Measurements from ENCODE around the gene ARFIP1. TPM values are rescaled to one million over a fixed set of nuclear protein-coding genes. Genes with fewer than 3 reads are reported as not detected.

ARFIP1 gene
- total RNA-seq, 1 donor: 3.5 TPM

DNA sequence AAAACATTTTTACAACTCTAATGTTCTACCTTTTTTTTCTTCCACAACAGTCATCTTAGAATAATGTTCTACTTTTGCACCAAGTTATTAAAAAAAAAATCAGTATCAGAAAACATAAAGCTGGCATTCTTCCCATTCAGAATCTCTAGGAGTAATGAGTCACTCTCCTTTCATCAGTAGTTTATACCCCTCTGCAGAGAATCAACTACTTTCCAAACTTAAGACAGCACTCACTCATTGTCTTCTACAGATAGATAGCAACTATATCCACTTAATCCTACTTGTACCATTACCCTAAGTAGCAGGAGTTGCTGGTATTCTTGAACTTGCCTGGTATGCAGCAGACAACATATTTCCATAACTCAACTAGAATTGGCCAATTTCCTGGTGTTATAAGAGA is 3.4 kb upstream of the ARFIP1 start:
- Histone ChIP-seq H3K27me3 (ENCODE audit: insufficient read depth, low read length) (no peaks in the 10 kb centered on the region), H3K4me3 (ENCODE audit: low read length) (no peak overlapping the region), H3K9me3 (ENCODE audit: low read depth, low read length) (no peaks in the 10 kb centered on the region), H3K4me1 (ENCODE audit: insufficient read depth, low read length) (peaks cover 23% of the 10 kb centered on the region)

DNA sequence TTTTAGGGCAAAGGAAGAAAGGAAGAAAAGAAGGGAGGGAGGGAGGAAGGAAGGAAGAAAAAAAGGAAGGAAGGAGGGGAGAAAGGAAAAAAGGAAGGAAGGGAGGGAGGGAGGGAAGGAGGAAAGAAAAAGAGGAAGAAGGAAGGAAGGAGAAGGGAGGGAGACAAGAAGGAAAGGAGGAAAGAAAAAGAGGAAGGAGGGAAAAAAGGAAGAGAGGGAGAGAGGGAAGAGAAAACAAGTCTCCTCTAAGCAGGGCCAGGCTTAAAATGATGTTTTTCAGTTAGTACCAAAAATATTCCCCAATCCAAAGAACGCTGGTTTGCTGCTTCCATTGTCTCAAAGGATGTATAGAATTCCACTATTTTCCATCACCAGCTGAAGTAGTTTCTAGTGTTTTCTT is 2.3 kb upstream of the ARFIP1 start:
- H3K4me3 ChIP-seq (ENCODE audit: low read length): no peak overlapping the region
- H3K27me3 ChIP-seq (ENCODE audit: insufficient read depth, low read length): no peaks in the 10 kb centered on the region
- H3K4me1 ChIP-seq (ENCODE audit: insufficient read depth, low read length): peaks cover 34% of the 10 kb centered on the region
- H3K9me3 ChIP-seq (ENCODE audit: low read depth, low read length): no peaks in the 10 kb centered on the region

DNA sequence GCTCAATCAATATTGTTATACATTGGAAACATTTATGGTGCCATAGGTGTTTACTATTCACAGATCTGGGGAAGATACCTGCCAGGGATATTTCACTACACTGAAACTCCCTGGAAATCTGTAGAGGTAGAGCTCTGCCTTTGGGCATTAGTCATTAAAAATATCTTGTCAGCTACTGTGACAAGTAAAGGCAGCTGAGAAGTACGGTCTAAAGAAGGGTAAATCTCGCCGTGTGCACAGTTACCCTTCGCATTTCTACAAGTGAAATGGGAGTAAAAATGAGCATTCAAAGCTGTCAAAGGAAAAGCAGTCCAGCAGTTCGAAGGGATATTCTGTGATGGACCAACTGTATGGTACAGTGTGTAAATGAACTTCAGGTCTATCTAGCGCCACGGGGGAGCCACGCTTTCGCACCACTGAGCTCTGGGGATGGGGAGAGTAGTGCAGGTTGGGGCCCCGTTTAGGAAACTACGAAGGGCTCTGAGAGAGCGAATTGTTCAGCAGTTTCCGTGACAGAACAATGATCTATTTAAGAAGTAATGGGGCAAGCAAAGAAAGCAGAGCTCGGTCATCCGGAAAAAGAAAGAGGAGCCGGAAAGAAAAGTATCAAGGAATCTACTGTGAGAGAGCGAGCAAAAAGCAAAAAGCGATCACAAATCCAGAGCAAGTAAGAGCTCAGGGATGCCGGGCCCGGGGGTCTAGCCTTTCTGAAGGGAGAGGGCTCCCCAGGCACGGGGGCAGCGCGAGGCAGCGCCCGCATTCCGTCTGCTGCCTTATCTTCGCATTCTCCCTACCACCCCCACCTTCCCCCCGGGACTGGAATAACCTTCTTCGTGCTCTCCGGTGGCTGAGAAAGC is 870 bp upstream of the ARFIP1 start:
- H3K4me1 ChIP-seq (ENCODE audit: insufficient read depth, low read length): peaks cover 34% of the 10 kb centered on the region
- peak overlapping the region; percentile 84 for H3K4me3 ChIP-seq (ENCODE audit: low read length)

DNA sequence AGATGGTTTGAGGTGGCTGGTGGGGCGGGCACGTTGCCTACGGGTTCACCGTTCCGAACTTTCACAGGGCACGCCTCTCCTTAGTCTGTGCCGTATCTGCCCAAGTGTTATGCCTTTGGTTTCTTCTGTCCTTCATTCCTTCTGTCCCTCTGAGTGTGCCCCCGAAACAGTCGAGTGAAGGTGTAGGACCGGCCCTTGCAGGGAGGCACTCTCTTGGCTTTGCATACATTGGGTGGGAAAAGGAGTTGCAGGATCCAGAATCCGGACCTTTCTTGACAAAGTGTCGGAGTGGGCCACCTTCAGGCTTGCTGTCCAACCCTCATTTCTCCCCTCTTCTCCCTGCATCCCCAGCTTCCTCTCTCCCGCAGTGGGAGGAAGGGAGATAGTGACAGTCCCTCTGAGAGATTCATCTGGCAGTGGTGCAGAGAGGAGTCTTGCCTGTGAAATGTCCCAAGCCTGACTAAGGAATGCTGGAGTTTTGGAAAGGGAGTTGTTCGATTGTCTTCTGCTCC is 569 bp downstream of the ARFIP1 start:
- H3K9me3 ChIP-seq (ENCODE audit: low read depth, low read length): no peaks in the 10 kb centered on the region
- H3K27me3 ChIP-seq (ENCODE audit: insufficient read depth, low read length): no peaks in the 10 kb centered on the region
- peak overlapping the region; percentile 84 for H3K4me3 ChIP-seq (ENCODE audit: low read length)
- peaks cover 44% of the 10 kb centered on the region for H3K4me1 ChIP-seq (ENCODE audit: insufficient read depth, low read length)

More for the DNA sequence above, 870 bp upstream of the ARFIP1 start:
- Histone ChIP-seq H3K9me3 (ENCODE audit: low read depth, low read length) (no peaks in the 10 kb centered on the region), H3K27me3 (ENCODE audit: insufficient read depth, low read length) (no peaks in the 10 kb centered on the region)

DNA sequence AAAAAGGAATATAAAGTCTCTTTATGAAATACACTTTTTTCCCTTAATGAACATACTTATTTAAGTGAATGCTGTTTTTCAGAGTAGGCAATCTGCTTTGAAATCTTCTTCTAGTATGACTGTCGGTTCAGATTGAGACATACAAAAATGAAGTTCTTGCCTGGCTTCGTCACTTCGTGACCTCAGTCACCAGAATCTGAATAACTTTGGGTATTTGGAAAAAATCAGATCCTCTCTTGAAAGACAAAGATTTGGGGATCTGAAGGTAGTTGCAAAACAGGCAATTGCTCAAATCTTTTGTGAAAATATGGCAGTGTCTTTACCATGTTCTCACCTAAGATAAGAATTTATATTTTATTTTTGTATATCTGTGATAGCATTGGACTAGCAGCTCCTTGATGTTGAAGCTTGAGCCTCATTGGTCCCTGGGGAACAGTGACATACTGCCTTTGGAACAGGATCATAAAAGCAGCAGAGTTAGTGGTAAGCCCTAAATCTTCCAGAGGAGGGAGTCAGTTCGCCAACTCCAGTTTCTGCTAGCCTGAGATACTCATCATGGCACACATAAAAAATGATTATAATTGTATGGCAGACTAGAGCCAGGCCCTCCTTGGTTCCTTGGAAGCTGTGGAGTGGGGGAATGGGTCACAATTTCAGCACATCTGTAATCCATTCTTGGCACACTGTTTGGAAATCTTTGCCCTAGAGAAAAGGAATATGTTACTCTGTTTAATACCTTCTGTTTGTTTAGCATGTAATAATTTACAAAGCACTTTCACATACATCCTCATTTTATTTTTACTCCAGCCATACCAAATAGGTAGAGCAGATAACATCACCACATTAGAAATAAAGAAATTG is 5.0 kb downstream of the ARFIP1 start:
- no peaks in the 10 kb centered on the region for H3K9me3 ChIP-seq (ENCODE audit: low read depth, low read length)
- H3K27me3 ChIP-seq (ENCODE audit: insufficient read depth, low read length): no peaks in the 10 kb centered on the region
- H3K4me3 ChIP-seq (ENCODE audit: low read length): no peak overlapping the region
- H3K4me1 ChIP-seq (ENCODE audit: insufficient read depth, low read length): peaks cover 47% of the 10 kb centered on the region

DNA sequence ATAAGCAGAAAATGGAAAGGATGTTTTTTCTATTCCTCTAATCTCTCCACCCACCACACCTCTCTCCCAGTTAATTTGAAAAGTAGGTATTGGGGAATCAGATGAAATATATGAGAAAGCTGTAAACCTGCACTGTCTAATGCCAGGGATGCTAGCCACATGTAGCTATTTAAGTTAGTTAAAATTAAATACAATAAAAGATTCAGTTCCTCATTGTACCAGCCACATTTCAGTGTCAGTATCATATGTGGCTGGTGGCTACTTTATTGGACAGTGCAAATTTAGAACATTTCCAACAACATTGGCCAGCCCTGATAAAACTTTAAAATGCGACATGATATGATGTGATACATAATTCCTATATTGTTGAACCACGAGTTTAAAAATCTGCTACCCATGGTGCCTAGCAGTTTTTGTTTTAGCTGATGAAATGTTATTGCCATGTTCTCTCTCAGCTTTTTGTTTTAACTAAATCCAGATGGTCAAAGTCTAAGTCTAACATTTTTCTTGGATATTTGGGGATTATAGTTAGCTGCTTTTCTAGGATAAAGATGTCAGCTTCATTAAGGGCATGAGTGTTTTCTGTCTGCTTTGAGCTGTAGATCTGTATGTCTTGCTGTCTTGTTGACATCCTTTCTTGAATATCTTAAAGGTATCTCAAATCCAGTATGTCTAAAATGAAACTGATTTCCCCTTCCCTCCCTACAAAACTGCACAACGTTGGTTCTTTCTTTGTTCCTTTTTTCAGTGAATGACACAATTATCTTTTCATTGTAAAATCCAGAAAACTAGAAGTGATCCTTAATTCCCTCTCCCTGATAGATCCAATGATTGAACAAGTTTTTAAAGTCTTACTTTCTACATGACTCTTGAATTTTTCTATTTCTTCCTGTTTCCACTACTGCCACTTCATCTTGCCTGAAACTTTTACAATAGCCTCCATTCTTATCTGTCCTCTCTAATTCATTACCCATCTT is 6.2 kb downstream of the ARFIP1 start:
- H3K4me1 ChIP-seq (ENCODE audit: insufficient read depth, low read length): peaks cover 38% of the 10 kb centered on the region

DNA sequence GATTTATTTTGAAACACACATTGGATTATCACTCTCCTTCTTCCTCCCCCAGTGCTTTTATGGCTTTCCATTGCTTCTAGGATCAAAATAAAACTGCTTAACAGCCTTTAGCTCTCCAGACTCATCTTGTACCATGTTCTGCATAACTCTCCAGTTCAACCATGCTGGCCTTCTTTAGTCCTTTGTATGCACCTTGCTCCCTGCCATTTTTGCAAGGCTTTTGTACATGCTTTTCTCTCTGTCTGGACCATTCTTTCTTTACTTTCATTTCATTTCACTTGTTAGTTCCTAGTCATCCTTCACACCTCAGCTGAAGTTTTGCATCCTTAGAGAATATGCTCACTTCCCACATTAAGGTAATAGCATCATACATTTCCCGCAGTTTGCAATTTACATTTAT is 6.9 kb downstream of the ARFIP1 start:
- H3K9me3 ChIP-seq (ENCODE audit: low read depth, low read length): no peaks in the 10 kb centered on the region
- H3K4me3 ChIP-seq (ENCODE audit: low read length): no peak overlapping the region
- peaks cover 31% of the 10 kb centered on the region for H3K4me1 ChIP-seq (ENCODE audit: insufficient read depth, low read length)
- no peaks in the 10 kb centered on the region for H3K27me3 ChIP-seq (ENCODE audit: insufficient read depth, low read length)

More for the DNA sequence above, 6.2 kb downstream of the ARFIP1 start:
- Histone ChIP-seq H3K4me3 (ENCODE audit: low read length) (no peak overlapping the region), H3K9me3 (ENCODE audit: low read depth, low read length) (no peaks in the 10 kb centered on the region), H3K27me3 (ENCODE audit: insufficient read depth, low read length) (no peaks in the 10 kb centered on the region)

DNA sequence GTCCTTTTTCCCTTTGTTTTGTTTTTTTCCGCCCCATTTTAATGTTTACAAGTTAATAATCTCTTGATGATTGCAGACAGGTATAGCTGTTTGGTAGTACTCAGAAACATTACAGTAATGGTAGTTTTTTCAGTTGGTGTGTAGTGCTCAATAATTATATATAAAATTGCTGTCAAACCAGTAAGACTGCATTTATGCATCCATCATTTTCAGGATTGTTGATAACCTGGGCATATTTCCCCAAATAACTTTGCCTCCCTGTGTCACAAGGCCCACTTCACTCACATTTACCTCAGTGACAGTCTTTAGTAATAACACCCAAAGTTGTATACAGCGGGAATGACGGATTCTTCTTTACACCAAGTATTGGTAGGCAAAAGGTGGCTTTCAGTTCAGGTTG is 16.1 kb downstream of the ARFIP1 start:
- Histone ChIP-seq H3K4me1 (ENCODE audit: insufficient read depth, low read length) (no peaks in the 10 kb centered on the region), H3K4me3 (ENCODE audit: low read length) (no peak overlapping the region), H3K27me3 (ENCODE audit: insufficient read depth, low read length) (no peaks in the 10 kb centered on the region), H3K9me3 (ENCODE audit: low read depth, low read length) (no peaks in the 10 kb centered on the region)

DNA sequence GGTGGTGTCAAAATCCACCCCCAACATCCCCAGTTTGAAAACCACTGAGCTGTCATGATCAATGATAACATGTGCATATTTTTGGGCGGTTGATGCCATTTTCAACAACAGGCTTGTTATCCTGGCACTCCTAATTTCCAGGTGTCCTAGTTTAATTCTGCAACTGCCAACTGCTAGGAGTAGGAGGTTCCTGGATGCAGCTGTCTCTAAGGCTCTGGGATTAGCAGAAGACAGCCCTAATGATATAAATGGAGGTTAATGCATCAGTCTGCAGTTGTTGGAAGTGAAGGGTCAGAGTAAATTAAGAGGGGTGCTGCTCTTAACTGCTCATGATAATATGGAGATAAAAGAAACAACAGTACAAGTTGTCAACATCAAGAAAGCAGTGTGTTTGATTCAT is 23.8 kb downstream of the ARFIP1 start:
- H3K4me1 ChIP-seq (ENCODE audit: insufficient read depth, low read length): peaks cover 12% of the 10 kb centered on the region
- no peaks in the 10 kb centered on the region for H3K9me3 ChIP-seq (ENCODE audit: low read depth, low read length)
- no peaks in the 10 kb centered on the region for H3K27me3 ChIP-seq (ENCODE audit: insufficient read depth, low read length)
- no peak overlapping the region for H3K4me3 ChIP-seq (ENCODE audit: low read length)

DNA sequence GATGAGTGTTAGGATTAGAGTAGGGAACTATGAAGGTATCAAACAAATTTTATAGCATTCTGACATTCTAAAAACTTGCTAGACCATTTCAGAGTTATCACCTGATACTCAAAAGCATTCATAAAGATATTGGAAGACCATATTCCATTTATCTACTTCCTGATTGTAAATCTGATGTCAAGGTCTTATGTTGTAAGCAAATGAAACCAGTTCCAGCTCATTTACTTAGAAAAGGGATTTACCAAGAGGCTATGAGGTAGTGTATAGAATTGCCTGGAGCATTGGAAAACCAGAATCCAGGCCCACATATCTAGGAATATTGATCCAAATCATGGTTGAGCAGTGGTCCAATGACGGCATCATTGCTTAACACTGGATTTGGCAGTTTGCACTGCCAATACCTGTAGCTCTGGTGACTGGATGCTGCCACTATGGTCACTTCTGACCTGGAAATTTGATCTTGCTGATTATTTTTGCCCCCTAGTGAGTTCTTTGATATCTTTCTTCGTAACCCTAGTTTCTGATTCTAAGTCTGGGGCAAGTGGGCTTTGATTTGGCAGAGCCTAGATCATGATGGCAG is 25.4 kb downstream of the ARFIP1 start:
- H3K9me3 ChIP-seq (ENCODE audit: low read depth, low read length): no peaks in the 10 kb centered on the region
- no peak overlapping the region for H3K4me3 ChIP-seq (ENCODE audit: low read length)
- peaks cover 12% of the 10 kb centered on the region for H3K4me1 ChIP-seq (ENCODE audit: insufficient read depth, low read length)
- H3K27me3 ChIP-seq (ENCODE audit: insufficient read depth, low read length): no peaks in the 10 kb centered on the region

DNA sequence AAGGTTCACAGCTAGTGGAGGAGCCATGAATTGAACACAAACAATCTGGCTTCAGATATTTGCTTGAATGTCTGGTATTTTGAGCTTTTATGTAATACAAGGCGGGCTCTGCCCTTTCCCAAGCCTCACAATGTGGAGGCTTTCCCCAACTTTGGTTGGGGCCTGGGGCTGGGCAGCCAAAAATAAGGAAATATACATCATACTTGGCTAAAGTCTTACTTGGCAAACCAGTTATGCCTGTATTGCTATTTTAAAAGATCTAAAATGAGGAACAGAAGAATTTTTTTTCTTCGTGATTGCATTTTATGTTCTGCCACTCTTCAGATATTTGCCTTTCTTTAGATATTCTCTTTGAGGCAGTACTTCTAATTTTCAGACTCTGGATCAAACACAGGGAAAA is 26.1 kb downstream of the ARFIP1 start:
- Histone ChIP-seq H3K27me3 (ENCODE audit: insufficient read depth, low read length) (no peaks in the 10 kb centered on the region), H3K4me1 (ENCODE audit: insufficient read depth, low read length) (peaks cover 12% of the 10 kb centered on the region), H3K4me3 (ENCODE audit: low read length) (no peak overlapping the region), H3K9me3 (ENCODE audit: low read depth, low read length) (no peaks in the 10 kb centered on the region)

DNA sequence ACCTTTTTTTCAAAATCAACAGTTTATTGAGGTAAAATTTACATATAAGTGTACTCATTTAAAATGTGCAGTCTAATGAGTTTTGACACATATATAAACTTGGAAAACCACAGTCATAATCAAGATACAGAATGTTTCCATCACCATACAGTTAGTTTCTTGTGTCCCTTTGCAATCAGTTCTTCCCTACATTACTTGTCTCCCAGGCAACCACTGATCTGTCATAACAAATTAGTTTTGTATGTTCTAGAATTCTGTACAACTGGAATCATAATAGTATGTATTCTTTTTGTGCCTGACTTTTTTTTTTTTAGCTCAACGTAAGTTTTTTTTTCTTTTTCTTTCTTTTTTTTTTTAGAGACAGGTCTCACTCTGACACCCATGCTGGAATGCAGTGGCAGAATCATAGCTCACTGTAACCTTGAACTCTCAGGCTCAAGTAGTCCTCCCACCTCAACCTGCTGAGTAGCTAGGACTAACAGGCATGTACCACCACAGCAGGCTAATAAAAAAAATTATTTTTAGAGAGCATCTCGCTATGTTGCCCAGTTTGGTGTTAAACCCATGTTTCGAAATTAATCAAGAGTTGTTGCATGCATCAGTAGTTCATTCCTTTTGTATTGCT is 26.9 kb downstream of the ARFIP1 start:
- Histone ChIP-seq H3K4me3 (ENCODE audit: low read length) (no peak overlapping the region), H3K27me3 (ENCODE audit: insufficient read depth, low read length) (no peaks in the 10 kb centered on the region), H3K4me1 (ENCODE audit: insufficient read depth, low read length) (peaks cover 12% of the 10 kb centered on the region), H3K9me3 (ENCODE audit: low read depth, low read length) (no peaks in the 10 kb centered on the region)

DNA sequence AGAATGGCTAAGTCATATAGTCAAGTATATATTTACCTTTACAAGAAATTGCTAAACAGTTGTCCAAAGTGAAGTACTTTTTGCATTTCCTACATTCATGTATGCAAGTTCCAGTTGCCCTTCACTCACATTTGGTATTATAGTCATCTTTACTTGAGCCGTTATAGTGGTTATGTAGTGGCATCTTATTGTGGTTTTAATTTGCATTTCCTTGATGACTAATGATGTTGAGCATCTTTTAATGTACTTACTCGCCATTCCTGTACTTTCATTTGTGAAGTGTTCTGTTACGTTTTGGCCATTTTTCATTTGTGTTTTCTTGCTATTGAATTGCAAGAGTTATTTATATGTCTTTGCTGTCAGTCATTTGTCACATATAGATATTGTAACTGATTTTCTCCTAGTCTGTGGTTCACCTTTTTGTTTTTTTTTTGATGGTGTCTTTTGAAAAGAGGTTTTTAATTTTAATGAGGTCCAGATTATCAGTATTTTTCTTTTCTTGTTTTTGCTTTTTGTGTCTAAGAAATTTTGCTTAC is 27.6 kb downstream of the ARFIP1 start:
- no peaks in the 10 kb centered on the region for H3K9me3 ChIP-seq (ENCODE audit: low read depth, low read length)
- H3K27me3 ChIP-seq (ENCODE audit: insufficient read depth, low read length): no peaks in the 10 kb centered on the region
- H3K4me1 ChIP-seq (ENCODE audit: insufficient read depth, low read length): peaks cover 12% of the 10 kb centered on the region
- no peak overlapping the region for H3K4me3 ChIP-seq (ENCODE audit: low read length)

Measured in mononuclear cell (primary cell).